K562 (cell line): Measurements from ENCODE around the gene PRM2. TPM values are rescaled to one million over a fixed set of nuclear protein-coding genes. Genes with fewer than 3 reads are reported as not detected.

ENCODE experiments used
- CC2D1A ChIP-seq: fragments of 450-650 bp; IDR thresholded peaks from 2 replicates; pipeline ENCODE4 v1.6.1; 2017; ENCODE audit warnings: mild to moderate bottlenecking
- CEBPB ChIP-seq: fragments of 450-650 bp; IDR thresholded peaks from 2 replicates; pipeline ENCODE4 v1.6.1; 2016; ENCODE audit warnings: missing genetic modification characterization, missing compliant biosample characterization
- FOXM1 ChIP-seq, 2 experiments: fragments of 450-650 bp in 1 of 2; sonication (generic) in 1 of 2; formaldehyde crosslinking in 1 of 2; IDR thresholded peaks; 2 replicates each; pipeline versions ENCODE4 v1.6.1 to v1.9.0; 2017 to 2022; ENCODE audit warnings: low read depth in 2 of 2, mild to moderate bottlenecking in 2 of 2, missing genetic modification reagents in 1 of 2, moderate library complexity in 1 of 2
- ILF3 ChIP-seq: fragments of 450-650 bp; IDR thresholded peaks from 2 replicates; pipeline ENCODE4 v1.6.1; 2018; ENCODE audit warnings: antibody characterized with exemption, mild to moderate bottlenecking, moderate library complexity, borderline replicate concordance
- MTA2 ChIP-seq: fragments of 450-650 bp; IDR thresholded peaks from 2 replicates; pipeline ENCODE4 v1.6.1; 2016; ENCODE audit warnings: low read depth
- NFE2L1 ChIP-seq: fragments of 450-650 bp; IDR thresholded peaks from 2 replicates; pipeline ENCODE4 v1.6.1; 2016; ENCODE audit warnings: missing genetic modification characterization, low read depth, mild to moderate bottlenecking, missing compliant biosample characterization, moderate library complexity, borderline replicate concordance
- PHB2 ChIP-seq: fragments of 450-650 bp; IDR thresholded peaks from 2 replicates; pipeline ENCODE4 v1.6.1; 2017; ENCODE audit warnings: low read depth
- ZBED1 ChIP-seq: IDR thresholded peaks from 2 replicates; pipeline ENCODE4 v1.6.1; 2014
- polyA plus RNA-seq, 8 experiments: library from polyadenylated mRNA; depleted of rRNA in 4 of 8; stranded (reverse) in 5 of 8; unstranded in 3 of 8; fragments of >200 nt; fragmentation: Nextera tagmentation in 2 of 8; fragmentation: Illumina TruSeq in 1 of 8; extraction: Ambion mirVana in 2 of 8; extraction: Trizol in 1 of 8; gene quantifications; 2 replicates each; pipeline versions ENCODE4 v1.2.1 to v1.2.3, GENCODE V29; 2011 to 2014; ENCODE audit warnings: inconsistent platforms in 1 of 8, missing spikeins in 1 of 8
- total RNA-seq, 7 experiments: library from RNA; depleted of rRNA in 6 of 7; stranded (reverse); fragments of >200 nt in 6 of 7; fragmentation: Illumina TruSeq in 2 of 7; extraction: Trizol in 2 of 7; gene quantifications; 2 replicates each; pipeline versions ENCODE4 v1.2.1 to v1.2.3, GENCODE V29; 2011 to 2021; ENCODE audit warnings: low replicate concordance in 1 of 7
- TF ChIP-seq, protein P1 (sequence below): fragments of 250-450 bp; sonication (Bioruptor Pico); IDR thresholded peaks from 2 replicates; pipeline ENCODE4 v1.4.0; 2020
- TF ChIP-seq, protein P2 (sequence below): sonication (generic); formaldehyde crosslinking; IDR thresholded peaks from 2 replicates; pipeline ENCODE4 v1.8.1; 2023; ENCODE audit warnings: mild to moderate bottlenecking, missing genetic modification reagents

PRM2 gene
- total and polyA plus RNA-seq, 9 of the 15 experiments (the other 6 are each of a cell fraction or from before 2014, with no cell fraction given), result not detected

DNA sequence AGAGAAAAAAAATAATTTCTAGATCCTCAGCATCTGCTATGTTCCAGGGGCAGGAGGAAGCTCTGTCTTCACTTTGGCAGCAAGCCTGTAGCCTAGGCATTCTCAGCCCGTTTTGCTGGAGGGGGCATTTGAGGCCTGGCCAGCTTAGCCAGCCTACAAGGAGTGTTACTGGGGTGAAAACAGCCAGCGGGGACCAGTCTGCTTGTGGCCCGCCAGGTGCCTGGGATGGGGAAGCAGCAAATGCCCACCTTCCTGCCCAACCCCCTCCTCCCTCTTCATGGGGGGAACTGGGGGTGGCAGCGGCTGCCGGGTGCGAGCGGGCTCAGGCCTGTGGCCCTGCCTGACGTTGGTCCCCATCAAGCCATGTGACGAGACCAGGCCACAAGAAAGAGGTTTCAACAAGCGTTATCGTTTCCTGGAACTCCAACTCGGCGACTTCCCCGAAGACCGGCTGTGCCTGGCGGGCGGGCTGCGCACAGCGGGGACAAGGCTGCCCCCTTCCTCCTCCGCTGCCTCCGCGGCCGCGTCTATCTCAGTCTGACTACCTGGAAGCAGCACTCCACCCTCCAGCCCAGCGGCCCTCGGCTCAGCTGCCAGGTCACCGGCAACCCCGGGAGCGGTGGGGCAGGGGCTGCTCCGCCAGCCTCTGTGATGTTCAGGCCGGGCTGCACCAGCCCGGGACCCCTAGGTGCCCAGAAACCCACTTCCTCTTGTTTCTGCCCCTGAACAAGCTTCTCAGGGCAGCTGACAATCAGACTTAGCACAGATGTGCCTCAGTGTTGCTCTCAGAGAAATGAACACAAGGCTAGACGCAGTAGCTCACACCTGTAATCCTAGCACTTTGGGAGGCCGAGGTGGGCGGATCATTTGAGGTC is 43.2 kb downstream of the PRM2 start (continued):
- TF ChIP-seq ILF3, result no peak
- no peak for TF ChIP-seq MTA2
- TF ChIP-seq FOXM1 (IDR thresholded peaks at IDR 0.05; ENCODE audit: low read depth), result no peak
- no peak for TF ChIP-seq FOXM1 (CRISPR knock-in tag; IDR thresholded peaks at IDR 0.05; ENCODE audit: low read depth)
- 0 out of 2 replicates have a peak, but pooled peaks have one; percentile 61 for TF ChIP-seq ZBED1
- no peak for TF ChIP-seq NFE2L1 (tag)
- no peak for TF ChIP-seq PHB2
- TF ChIP-seq, protein P1, sequence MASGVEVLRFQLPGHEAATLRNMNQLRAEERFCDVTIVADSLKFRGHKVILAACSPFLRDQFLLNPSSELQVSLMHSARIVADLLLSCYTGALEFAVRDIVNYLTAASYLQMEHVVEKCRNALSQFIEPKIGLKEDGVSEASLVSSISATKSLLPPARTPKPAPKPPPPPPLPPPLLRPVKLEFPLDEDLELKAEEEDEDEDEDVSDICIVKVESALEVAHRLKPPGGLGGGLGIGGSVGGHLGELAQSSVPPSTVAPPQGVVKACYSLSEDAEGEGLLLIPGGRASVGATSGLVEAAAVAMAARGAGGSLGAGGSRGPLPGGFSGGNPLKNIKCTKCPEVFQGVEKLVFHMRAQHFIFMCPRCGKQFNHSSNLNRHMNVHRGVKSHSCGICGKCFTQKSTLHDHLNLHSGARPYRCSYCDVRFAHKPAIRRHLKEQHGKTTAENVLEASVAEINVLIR (CRISPR knock-in tag), result peak; percentile 57
- no peak; the same call in 1 of the 2 replicates for TF ChIP-seq CC2D1A
- TF ChIP-seq, protein P2, sequence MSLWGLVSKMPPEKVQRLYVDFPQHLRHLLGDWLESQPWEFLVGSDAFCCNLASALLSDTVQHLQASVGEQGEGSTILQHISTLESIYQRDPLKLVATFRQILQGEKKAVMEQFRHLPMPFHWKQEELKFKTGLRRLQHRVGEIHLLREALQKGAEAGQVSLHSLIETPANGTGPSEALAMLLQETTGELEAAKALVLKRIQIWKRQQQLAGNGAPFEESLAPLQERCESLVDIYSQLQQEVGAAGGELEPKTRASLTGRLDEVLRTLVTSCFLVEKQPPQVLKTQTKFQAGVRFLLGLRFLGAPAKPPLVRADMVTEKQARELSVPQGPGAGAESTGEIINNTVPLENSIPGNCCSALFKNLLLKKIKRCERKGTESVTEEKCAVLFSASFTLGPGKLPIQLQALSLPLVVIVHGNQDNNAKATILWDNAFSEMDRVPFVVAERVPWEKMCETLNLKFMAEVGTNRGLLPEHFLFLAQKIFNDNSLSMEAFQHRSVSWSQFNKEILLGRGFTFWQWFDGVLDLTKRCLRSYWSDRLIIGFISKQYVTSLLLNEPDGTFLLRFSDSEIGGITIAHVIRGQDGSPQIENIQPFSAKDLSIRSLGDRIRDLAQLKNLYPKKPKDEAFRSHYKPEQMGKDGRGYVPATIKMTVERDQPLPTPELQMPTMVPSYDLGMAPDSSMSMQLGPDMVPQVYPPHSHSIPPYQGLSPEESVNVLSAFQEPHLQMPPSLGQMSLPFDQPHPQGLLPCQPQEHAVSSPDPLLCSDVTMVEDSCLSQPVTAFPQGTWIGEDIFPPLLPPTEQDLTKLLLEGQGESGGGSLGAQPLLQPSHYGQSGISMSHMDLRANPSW, result no peak
- TF ChIP-seq CEBPB (tag), result 0 out of 2 replicates have a peak, but pooled peaks have one; percentile 43
